KMS-11 (cell line): ENCODE data around the gene HDC.

Experiments used
- H2AFZ ChIP-seq: fragments of 200-600 bp; sonication (generic); 2 replicates; pipeline ENCODE4 v1.6.1; 2016; ENCODE audit warnings: antibody characterized with exemption, mixed run types, low read depth
- H3K27ac ChIP-seq: fragments of 200-600 bp; sonication (generic); 2 replicates; pipeline ENCODE4 v1.6.1; 2016; ENCODE audit warnings: mild to moderate bottlenecking, mixed run types
- H3K27me3 ChIP-seq: fragments of 200-600 bp; sonication (generic); 2 replicates; pipeline ENCODE4 v1.6.1; 2017; ENCODE audit warnings: mild to moderate bottlenecking, low read depth, mixed run types, moderate library complexity; ENCODE audit not compliant: insufficient read depth
- H3K36me3 ChIP-seq: fragments of 200-600 bp; sonication (generic); 2 replicates; pipeline ENCODE4 v1.6.1; 2017; ENCODE audit warnings: mild to moderate bottlenecking, mixed run types; ENCODE audit not compliant: insufficient read depth
- H3K4me1 ChIP-seq: fragments of 200-600 bp; sonication (generic); 2 replicates; pipeline ENCODE4 v1.6.1; 2016; ENCODE audit warnings: mild to moderate bottlenecking, low read depth, mixed run types; ENCODE audit not compliant: poor library complexity, severe bottlenecking
- H3K4me2 ChIP-seq: fragments of 200-600 bp; sonication (generic); 2 replicates; pipeline ENCODE4 v1.7.0; 2016; ENCODE audit warnings: mild to moderate bottlenecking, mixed run types
- H3K4me3 ChIP-seq: fragments of 200-600 bp; sonication (generic); IDR thresholded peaks from 2 replicates; pipeline ENCODE4 v1.6.1; 2017; ENCODE audit warnings: low read depth, low read length, mixed read lengths; ENCODE audit not compliant: insufficient read depth
- H3K79me2 ChIP-seq: fragments of 200-600 bp; sonication (generic); 2 replicates; pipeline ENCODE4 v1.6.1; 2016; ENCODE audit warnings: low read depth, mixed run types; ENCODE audit not compliant: insufficient read depth
- H3K9ac ChIP-seq: fragments of 200-600 bp; sonication (generic); 2 replicates; pipeline ENCODE4 v1.6.1; 2016; ENCODE audit warnings: mild to moderate bottlenecking, mixed run types
- H4K20me1 ChIP-seq: fragments of 200-600 bp; sonication (generic); 2 replicates; pipeline ENCODE4 v1.6.1; 2016; ENCODE audit warnings: mild to moderate bottlenecking, mixed run types; ENCODE audit not compliant: insufficient read depth
- TF ChIP-seq, protein P1 (sequence below): fragments of 200-600 bp; sonication (generic); conservative IDR thresholded peaks from 2 replicates; pipeline ENCODE4 v1.6.1; 2017; ENCODE audit warnings: low read depth, mild to moderate bottlenecking, antibody characterized with exemption, low read length, moderate library complexity, mixed read lengths

The HDC gene

GRCh38 chr15:50241684-50242450 lies 23.7 kb downstream of the HDC start:
- no peaks in the 10 kb centered on the region for H3K27me3 ChIP-seq
- H3K36me3 ChIP-seq: no peaks in the 10 kb centered on the region
- H3K79me2 ChIP-seq: no peaks in the 10 kb centered on the region
- no peak overlapping the region for H3K4me2 ChIP-seq
- H3K4me1 ChIP-seq: no peaks in the 10 kb centered on the region
- H4K20me1 ChIP-seq: no peaks in the 10 kb centered on the region
- no peak overlapping the region for H3K4me3 ChIP-seq
- H3K9ac ChIP-seq: no peak overlapping the region
- no peak overlapping the region for H3K27ac ChIP-seq
- TF ChIP-seq, protein P1, sequence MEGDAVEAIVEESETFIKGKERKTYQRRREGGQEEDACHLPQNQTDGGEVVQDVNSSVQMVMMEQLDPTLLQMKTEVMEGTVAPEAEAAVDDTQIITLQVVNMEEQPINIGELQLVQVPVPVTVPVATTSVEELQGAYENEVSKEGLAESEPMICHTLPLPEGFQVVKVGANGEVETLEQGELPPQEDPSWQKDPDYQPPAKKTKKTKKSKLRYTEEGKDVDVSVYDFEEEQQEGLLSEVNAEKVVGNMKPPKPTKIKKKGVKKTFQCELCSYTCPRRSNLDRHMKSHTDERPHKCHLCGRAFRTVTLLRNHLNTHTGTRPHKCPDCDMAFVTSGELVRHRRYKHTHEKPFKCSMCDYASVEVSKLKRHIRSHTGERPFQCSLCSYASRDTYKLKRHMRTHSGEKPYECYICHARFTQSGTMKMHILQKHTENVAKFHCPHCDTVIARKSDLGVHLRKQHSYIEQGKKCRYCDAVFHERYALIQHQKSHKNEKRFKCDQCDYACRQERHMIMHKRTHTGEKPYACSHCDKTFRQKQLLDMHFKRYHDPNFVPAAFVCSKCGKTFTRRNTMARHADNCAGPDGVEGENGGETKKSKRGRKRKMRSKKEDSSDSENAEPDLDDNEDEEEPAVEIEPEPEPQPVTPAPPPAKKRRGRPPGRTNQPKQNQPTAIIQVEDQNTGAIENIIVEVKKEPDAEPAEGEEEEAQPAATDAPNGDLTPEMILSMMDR: no peak
- no peak overlapping the region for H2AFZ ChIP-seq

DNA sequence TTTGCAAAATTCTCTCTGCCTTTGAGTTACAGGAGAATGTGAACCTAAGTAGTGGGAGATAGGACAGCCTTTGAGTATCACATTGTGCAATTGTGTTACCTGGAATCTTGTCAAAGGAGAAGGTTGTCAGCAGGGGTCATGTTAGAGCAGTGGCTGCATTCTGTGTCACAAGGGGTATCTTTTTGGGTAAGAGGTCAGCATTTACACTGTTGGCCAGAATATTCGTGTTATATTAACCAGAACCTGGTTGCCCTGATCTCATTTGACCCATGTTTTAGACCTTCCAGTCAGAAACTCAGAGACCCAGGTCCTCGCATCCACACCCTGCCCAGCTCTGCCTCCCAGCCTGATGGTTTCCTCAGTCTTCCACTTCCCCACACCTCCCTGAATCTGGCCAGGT lies 27.3 kb downstream of the HDC start:
- no peak overlapping the region for H3K9ac ChIP-seq
- H3K79me2 ChIP-seq: no peaks in the 10 kb centered on the region
- H3K27me3 ChIP-seq: no peaks in the 10 kb centered on the region
- no peaks in the 10 kb centered on the region for H3K4me1 ChIP-seq
- H4K20me1 ChIP-seq: no peaks in the 10 kb centered on the region
- TF ChIP-seq, protein P1: no peak
- no peak overlapping the region for H2AFZ ChIP-seq
- H3K4me3 ChIP-seq: no peak overlapping the region
- H3K27ac ChIP-seq: no peak overlapping the region
- H3K4me2 ChIP-seq: no peak overlapping the region
- no peaks in the 10 kb centered on the region for H3K36me3 ChIP-seq

DNA sequence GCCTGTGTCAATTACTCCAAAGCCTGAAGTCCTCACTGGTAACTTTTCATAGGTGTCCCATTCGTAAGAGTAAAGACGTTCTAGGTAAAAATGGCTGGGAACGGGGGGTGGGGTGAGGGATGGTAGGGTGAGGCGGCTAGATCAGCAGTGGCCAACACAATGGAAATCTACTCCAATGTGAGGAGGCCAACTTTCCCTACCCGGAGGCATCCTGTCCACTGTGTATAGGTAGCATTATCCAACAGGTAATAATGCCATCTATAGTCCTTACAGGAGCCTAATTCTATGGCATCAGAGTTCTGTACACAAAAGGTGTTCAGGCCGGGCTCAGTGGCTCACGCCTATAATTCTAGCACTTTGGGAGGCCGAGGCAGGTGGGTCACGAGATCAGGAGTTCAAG lies 29.1 kb downstream of the HDC start:
- no peak overlapping the region for H3K4me3 ChIP-seq
- TF ChIP-seq, protein P1: no peak
- H3K9ac ChIP-seq: no peak overlapping the region
- no peak overlapping the region for H2AFZ ChIP-seq
- H3K27me3 ChIP-seq: no peaks in the 10 kb centered on the region
- no peaks in the 10 kb centered on the region for H4K20me1 ChIP-seq
- H3K4me1 ChIP-seq: no peaks in the 10 kb centered on the region
- no peaks in the 10 kb centered on the region for H3K79me2 ChIP-seq
- no peak overlapping the region for H3K27ac ChIP-seq
- H3K36me3 ChIP-seq: no peaks in the 10 kb centered on the region
- no peak overlapping the region for H3K4me2 ChIP-seq

DNA sequence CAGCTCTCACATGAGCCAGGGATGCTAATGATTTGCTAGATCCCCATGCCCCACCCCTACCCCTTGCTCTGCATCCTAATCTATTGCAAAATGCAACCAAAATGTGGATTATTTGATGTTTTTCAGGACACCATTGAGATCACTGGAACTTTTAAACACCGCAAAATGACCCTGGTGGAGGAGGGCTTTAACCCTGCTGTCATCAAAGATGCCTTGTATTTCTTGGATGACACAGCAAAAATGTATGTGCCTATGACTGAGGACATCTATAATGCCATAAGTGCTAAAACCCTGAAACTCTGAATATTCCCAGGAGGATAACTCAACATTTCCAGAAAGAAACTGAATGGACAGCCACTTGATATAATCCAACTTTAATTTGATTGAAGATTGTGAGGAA lies 29.7 kb downstream of the HDC start:
- Histone ChIP-seq H3K36me3 (no peaks in the 10 kb centered on the region), H3K27ac (no peak overlapping the region), H3K79me2 (no peaks in the 10 kb centered on the region), H3K4me3 (no peak overlapping the region), H4K20me1 (no peaks in the 10 kb centered on the region), H2AFZ (no peak overlapping the region), H3K9ac (no peak overlapping the region), H3K4me2 (no peak overlapping the region), H3K27me3 (no peaks in the 10 kb centered on the region), H3K4me1 (no peaks in the 10 kb centered on the region)
- TF ChIP-seq, protein P1: no peak
